ENCODE results near the gene PVALEF.
"Not testable (repeated sequence)": the region's sequence is repeated elsewhere in the genome, so short reads cannot be mapped to it uniquely, and the experiment has no call there.

Gene PVALEF

DNA sequence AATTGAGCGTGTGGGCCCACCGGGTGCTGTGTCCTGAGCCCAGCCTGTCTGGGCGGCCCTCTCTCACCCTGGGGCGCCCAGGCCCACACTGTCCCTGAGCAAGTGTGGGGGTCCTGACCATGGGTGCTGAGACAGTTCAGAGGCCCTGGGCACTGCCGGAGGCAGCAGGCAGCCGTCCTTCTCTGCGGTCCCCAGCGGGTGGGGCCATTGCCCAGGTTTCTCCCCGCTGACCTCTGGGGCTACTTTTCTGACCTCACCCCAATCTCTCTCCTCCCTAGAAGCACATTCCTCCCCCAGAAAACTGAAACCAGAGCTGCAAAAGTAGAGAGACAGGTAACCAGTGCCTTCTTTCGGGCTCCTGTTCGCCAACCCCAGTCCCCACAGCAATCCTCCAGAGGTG lies 36.0 kb upstream of the PVALEF start:
- FAIRE-seq, result no peak

DNA sequence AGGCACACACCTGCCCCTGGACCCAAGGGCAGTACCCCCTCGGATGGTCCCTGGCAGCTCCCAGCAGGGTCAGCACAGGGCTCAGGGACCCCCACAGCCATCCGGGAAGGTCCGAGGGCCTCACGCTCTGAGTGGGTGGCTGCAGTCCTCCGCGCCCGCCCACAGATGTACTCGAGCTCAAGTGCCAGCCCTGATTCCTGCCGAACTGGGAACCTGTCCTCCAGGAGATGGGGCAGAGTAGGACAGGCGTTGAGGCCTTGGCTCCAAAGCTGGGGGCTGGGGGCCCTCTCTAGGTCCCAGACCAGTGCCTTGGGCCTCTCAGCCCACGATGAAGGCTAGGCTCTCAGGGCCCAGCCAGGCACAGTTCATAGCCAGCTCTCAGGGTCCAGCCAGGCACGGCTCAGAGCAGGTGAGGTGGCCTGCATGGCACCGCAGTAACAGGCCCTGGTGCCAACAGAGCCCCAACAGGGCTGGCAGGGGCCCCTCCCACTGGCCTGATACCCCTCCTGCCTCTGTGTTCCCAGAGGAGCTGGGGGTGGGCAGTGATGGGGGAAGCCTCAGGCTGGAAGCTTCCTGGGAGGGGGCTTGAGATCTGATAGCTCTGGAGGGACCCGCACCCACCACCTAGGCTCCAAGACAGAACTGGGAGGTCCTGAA lies 35.5 kb upstream of the PVALEF start:
- no peak for FAIRE-seq

DNA sequence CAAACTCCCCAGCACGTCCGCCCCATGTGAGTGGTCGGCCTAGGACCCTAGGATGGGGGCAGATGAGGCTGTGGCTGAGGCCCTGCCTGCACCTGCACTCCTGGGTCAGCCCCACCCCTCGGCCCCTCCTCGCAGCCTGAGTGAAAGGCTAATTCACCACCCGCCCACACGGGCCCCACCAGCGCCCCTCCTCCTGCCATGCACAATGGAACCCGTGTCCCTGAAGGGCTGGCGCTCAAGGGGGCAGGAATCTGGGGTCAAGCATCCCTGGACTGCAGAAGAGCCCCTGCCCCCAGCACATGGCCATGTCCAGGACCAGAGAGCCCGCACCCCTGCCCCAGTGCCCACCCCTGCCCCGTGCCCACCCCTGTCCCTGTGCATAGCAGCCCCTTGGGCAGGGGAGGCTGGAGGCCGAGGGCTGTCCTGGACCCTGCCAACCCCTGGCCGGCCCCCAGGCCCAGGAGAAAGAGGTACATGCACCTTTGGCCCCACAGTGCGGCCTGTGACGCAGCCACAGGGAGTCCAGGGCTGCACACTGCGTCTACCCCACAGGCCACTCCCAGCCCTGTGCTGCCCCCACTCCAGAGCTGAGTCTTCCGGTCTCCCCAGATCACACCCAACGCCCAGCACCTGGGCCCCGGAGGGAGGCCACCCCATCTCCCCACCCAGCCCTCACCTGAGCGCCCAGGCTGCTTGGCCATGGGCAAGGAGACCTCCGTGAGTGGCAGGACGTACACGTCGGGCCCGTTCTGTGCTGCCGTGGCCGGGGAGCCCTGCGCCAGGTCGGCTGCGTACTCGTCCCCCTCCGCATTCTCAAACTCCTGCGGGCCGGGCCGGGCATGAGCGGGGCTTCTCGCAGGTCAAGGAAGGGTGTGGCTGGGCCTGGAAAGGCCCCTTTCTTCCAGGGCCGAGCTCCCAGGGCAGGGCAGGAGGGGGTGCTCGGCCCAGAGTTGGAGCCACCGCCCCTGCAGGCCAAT lies 34.6 kb upstream of the PVALEF start:
- FAIRE-seq, result no peak

DNA sequence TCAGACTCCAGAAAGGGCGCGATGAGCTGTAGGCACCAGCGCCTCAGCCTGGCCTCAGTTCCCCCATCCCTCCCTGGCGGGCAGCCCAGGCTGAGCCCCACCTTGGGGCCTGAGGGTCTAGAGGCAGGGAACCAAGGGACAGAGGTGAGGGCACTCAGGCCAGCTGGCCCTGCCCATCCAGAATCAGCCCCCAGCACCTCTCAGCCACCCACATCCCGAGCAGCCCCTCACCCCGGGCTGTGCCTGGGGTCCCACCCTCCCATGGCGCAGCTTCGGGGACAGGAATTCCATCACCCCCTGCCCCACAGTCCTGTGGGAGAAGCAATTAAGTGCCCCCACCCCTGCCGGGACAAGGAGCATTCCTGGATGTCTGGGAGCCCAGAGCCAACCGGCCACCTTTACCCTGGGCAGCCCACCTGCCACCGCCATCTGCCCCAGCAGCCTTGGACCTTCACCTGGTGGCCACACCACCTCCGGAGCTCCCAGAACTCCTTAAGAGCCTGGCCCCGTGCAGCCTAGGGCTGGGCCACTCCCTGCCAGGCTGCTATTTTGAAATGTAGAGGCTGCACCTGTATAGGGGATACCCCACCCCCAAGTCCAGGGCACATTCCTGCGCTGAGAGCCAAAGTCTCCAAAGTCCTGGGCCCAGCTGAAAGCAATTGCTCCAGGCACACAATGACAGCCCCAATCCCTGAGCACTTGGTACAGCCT lies 33.7 kb upstream of the PVALEF start:
- FAIRE-seq, result no peak

DNA sequence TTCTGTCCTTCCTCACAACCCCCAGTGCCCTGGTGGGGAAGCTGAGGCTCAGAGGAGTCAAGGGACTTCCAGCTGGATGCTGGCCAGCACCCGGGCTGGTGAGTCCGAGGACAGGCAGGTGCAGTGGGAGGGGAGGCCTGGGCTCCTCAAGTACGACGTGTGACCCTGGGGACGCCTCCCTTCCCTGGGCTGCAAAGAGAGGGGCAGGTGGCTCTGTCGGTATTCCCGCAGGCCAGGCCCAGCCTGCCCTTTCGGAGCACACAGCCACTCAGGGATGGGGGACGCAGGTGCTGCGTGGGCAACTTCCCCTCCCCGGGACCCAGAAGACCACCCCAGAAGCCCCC lies 33.1 kb upstream of the PVALEF start:
- no peak for FAIRE-seq

DNA sequence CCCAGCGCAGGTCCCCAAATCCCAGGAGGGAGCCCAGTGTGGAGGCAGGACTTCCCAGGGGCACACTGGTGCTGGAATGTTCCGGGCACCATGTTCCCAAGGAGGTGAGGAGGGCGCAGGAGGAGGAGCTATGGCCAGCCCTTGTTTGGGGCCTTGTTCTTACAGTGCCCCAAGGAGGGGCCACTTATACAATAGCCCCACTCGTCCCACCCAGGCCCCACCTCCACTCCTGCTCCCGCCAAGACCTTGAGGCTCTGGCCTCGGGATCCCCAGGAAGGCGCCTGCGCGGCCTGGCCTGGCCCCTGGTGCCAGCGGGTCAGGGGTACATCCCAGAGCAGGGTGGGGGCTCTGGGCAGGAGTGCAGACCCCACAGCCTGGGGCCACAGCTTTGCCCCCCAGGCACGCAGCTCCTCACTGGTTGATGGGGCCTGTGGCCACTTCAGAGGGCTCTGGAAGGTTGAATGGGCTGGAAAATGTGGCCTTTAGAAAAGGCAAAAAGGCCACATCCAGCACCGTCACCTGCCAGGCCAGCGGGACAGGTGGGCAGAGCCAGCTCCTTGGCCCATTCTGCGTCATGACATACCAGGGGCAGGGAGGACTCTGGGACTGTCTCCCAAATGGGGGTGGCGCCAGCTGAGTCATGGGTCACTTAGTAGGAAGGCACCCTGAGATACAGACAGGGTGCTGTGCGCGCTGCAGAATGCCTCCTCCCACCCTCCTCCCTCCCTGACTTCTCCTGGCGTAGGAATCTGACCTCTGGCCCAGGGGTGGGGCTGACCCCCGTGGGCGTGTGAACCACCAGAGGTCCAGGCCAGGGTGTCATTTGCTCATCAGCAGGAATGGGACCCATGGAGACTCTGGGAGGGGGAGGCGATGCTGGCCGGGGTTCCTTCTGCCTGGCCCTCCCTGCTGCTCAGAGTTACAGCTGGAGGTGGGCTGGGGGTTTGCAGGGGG lies 32.3 kb upstream of the PVALEF start:
- no peak for FAIRE-seq

DNA sequence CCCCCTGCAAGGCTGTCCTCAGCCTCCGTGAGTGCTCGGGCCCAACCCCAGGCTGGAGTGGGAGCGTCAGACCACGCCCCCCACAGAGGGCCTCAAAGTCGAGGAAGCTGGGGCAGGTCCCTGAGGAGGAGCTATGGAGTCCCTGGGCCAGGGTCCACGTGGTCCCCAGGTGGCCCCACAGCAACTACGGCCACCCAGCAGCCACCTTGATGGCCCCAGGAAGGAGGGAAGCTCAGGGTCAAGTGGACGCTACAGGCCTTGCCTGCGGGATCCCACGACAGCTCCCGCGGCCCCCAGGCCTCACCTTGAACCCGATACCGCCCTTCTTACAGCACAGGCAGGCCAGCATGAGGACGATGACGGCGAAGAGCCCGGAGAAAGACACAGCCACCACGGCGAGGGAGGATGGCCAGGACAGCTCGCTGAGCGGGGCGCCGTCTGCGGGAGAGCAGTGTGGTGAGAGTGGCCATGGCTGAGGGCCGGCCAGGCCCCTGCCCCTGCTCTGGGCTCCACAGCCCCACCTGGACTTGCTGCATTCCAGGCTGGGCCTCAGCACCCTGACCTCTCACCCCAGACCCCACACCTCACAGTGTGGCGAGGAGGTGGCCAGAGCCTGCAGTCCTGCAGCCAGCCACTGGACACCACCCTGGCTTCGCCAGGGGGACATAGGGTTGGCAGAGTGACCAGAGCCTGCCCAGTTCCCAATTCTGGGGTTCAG lies 31.1 kb upstream of the PVALEF start:
- FAIRE-seq, result no peak

DNA sequence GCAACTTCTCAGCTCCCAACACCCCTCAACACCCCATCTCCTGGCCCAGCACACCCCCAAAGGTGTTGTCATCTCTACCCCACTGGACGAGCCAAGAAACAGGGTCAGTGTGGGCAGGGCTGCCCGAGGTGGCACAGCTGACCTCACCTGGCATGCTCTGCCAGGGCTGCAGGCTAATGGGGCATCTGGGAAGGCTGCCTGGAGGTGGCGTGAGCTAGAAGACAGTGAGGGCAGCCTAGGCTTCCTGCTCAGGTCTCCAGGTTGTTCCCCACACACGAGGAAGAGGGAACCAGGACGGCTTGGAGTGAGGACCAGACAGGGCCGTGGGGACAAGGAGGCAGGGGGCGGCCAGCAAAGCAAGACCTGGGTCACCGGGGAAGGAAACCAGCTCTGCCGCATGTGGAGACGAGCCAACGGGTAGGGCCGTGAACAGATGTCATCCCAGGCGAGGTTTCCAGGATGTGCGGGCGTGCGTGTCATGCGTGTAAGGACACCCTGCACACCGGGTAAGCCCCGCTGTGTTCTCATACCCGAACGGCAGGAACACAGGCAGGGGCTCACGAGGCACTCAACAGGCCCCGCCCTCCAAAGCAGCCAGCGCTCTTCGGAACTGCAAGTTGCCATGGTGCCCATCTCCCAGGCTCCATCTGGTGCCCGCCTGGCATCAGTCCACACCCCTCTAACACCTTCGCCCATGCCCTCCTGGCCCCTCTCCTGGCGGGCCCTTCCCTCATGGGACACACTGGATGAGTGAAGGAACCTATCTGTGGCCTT lies 29.6 kb upstream of the PVALEF start:
- FAIRE-seq, result no peak

DNA sequence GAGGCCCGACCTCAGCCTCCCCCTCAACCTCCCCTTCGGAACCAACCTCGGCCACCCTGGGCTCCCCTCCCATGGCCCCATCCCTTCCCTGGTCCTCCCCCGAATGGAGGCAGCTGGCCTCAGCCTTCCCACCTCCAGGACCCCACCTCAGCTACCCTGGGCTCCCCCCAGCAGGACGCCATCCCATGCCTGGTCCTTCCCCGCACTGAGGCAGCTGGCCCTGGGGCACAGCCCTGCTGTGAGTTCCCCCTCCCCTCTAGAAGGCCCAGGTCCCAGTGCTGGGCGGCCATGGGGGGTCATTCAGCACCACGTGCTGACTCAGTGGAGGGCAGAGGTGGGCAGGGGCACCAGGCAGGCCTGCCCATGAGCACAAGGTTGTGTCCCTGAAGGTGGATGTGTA lies 28.9 kb upstream of the PVALEF start:
- no peak for FAIRE-seq

DNA sequence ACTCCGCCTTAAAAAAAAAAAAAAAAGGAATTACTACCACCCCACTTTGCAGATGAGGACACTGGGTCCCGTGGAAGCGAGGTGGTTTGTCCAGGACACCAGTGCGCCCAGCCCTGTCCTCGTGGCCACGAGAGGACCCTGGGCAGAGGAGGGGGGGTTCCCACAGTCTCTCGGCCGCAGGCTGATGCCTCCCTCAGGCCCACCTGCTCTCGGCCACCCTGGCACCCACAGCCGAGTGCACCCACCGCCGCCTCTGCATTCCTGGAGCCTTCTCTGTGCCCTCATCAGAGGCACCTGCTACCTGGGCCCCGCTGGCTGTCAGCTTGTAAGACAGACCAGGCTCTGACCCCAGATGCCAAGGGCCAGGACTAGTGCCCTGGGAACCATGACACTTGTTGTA lies 28.1 kb upstream of the PVALEF start:
- FAIRE-seq, result no peak

DNA sequence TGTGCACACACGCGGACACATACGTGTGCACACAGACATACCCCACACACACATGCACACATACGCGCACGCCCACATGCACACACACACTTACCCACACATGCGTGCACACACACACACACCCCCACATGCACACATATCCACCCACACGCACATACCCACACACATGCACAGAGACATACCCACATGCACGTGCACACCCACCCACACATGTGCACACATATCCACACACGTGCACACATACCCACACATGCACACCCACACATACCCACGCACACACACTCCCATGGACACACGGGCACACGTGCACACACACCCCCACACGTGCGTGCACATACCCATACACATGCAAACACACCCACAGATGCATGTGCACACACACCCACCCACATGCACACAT lies 27.2 kb upstream of the PVALEF start:
- no peak for FAIRE-seq

DNA sequence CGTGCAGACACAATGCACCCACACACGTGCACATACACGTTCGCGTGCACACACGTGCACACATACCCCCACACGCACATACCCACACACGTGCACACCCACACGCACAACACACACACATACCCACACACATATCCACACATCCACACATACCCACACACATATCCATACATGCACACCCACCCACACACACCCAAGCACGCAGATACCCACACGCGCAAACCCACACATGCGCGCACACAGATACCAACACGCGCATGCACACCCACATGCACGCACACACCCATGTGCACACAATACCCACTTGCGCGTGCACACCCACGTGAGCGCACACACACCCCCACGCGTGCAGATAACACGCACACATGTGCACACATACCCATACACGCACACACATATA lies 26.8 kb upstream of the PVALEF start:
- no peak for FAIRE-seq

DNA sequence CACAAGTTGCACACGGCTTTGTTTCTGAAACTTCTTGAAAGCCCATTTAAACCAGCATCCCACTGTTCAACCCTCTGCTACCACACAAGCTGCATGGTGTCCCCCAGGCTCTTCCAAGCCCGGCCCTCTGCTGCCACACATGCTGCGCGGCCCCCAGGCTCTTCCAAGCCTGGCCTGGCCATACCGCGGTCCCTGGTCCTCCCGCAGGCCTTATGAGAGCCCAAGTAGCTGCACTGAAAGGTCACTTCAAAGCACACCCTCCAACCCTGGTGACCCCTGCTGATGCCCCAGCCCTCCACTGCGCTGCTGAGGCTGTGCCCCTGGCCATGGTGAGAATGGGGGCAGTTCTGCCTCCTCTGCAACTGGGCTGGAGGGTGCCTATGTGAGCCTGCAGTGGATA lies 25.9 kb upstream of the PVALEF start:
- FAIRE-seq, result no peak

DNA sequence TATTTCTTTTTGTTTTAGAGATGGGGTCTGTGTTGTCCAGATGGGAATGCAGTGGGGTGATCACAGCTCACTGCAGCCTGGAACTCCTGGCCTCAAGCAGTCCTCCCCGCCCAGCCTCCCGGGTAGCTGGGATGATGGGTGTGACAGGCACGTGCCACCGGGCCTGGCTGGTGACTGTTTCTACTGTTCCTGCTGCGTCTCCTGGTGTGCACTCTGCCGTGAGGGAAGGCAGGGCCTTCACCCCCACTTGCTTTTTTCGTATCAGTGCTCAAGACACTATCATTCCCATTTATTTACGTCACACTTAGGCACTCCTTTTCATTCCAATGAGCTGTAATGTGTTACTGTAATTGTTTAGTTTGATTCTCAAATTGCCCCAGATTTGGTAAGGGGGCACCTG lies 25.3 kb upstream of the PVALEF start:
- no peak for FAIRE-seq

DNA sequence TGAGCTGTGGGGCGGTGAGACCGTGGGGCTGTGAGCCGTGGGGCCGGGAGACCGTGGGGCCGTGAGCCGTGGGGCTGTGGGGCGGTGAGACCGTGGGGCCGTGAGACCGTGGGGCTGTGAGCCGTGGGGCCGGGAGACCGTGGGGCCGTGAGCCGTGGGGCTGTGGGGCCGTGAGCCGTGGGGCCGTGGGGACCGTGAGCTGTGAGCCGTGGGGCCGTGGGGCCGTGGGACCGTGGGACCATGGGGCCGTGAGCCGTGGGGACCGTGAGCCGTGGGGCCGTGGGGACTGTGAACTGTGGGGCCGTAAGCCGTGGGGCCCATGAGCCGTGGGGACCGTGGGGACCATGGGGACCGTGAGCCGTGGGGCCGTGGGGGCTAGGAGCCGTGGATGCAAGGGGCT lies 24.6 kb upstream of the PVALEF start:
- FAIRE-seq, result no peak

DNA sequence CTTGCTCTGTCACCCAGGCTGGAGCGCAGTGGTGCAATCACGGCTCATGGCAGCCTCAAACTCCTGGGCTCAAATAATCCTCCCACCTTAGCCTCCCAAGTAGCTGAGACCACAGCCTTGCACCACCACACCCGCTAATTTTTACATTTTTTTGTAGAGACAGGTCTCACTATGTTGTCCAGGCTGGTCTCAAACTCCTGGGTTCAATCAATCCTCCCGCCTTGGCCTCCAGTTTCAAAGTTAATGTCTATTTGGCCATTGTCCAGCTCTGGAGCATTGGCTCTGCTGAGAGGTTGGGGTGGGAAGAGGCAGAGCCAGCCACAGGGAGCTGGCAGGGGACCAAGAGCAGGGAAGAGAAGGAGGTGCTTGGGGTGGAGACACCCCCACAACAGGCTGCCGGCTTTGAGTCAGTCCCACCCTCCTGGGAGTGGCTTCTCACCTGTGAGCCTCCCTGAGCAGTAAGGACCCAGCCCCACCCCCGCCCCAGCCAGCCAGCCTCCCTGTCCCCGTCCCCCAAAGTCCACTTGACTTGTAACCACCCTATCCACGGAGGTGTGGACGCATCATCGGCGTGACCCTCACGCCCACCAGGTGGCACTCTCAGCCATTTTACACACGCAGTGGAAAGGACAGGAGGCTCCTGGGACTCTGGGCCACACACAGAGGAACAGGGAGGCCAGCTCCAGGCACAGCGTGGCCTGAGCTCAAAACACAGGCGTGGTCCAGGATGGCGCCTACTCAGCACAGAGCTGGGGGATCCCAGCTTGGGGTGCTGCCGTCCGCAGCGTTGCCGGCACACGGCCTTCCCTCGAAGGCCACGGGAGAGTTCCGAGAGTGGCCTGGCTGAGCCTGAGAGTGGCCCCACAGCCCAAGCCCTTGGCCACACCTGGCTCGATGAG lies 22.8 kb upstream of the PVALEF start:
- no peak for FAIRE-seq

DNA sequence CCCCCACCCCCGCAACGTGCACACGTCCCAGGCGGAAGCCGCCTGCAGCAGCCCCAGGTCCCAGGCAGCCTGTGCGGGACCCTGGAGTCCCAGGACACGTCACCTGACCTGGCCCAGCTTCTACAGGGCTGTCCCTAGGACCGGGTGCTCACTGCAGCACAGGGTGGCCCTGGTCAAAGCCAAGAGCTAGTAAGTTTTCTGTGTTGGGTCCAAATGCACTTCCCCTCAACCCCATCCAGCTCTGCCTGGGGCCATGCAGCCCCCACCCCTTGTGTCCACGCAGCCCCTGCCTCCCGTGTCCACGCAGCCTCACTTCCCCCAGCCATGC lies 22.1 kb upstream of the PVALEF start:
- no peak for FAIRE-seq

DNA sequence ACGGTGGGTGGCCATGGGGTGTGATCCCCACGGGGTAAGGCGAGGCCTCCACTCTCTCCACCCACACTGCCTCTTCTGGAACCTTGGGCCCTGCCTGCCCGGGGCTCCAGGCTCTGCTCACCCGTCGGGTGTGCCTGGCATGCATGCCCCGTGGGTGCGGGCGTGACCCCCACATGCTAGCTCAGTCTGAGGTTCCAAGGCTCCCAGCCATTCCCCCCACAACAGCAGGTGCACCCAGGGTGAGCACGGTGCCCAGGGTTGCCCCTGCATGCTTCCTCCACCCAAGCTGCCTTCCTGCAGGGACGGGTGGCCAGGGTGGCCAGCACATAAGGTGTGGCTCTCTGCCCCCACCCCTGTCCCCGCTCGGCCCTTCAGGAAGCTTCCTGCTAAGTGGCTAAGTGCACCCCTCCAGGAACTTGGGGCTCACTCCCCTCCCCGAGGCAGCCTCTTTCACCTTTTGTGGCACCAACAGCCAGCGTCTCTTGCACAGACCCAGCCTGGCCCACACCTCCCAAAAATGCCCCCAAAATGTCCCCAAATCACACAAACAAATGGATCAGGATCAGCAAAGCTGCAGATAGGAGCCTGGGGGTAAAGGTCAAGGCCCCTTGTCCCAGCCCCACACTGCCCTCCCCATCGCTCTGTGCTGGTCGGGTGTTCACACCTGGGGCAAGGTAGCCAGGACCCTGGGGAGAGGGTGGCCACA lies 21.4 kb upstream of the PVALEF start:
- no peak for FAIRE-seq

DNA sequence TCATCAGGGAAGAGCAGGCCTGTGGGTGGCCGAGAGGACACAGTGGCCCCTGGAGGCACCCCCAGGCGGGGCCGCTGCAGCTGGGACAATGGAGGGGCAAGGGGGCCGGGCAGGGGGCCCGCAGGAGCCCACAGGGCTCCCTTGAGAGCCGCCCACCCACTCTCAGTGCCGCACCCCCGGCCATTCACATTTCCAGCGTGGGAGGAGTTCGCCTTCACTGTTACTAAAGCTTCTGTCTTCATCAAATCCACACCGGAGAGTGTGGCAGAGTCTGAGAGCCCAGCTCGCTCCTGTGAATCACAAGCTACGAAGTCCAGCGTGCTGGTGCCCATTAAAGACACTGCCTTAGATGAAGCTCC lies 20.9 kb upstream of the PVALEF start:
- FAIRE-seq, result no peak

DNA sequence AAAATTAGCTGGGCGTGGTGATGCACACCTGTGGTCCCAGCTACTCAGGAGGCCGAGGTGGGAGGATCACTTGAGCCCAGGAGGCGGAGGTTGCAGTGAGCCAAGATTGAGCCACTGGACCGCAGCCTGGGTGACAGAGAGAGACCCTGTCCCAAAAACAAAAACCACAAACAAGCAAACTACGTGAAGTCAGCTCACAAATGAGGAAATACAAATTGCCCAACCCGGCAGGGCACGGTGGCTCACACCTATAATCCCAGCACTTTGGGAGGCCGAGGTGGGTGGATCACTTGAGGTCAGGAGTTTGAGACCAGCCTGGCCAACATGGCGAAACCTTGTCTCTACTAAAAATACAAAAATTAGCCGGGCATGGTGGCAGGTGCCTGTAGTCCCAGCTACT lies 19.1 kb upstream of the PVALEF start:
- not testable (repeated sequence) for FAIRE-seq

All from TTC549 (cell line).